IPS-NIHi7 (cell line): ENCODE results near the gene ZSCAN21.

Source experiments
- DNase-seq: peaks from one replicate; pipeline ENCODE4 v3.0.0; 2012; ENCODE audit warnings: mixed read lengths; ENCODE audit errors: extremely low spot score

Gene ZSCAN21

GRCh38 chr7:100027197-100027596 lies 22.4 kb upstream of the ZSCAN21 start:
- DNase-seq: no peak

- no peak for DNase-seq
Observed at GRCh38 chr7:100029596-100029995, 20.0 kb upstream of the ZSCAN21 start.

GRCh38 chr7:100033526-100033925 lies 16.0 kb upstream of the ZSCAN21 start:
- no peak for DNase-seq

GRCh38 chr7:100034871-100035510 lies 14.6 kb upstream of the ZSCAN21 start:
- DNase-seq: no peak

- no peak for DNase-seq
Observed at GRCh38 chr7:100035876-100036275, 13.7 kb upstream of the ZSCAN21 start.

- DNase-seq: no peak
Observed at GRCh38 chr7:100038326-100038725, 11.2 kb upstream of the ZSCAN21 start.

GRCh38 chr7:100040575-100040974 lies 9.0 kb upstream of the ZSCAN21 start:
- DNase-seq: no peak

- DNase-seq: no peak
Observed at GRCh38 chr7:100044718-100045117, 4.9 kb upstream of the ZSCAN21 start.

GRCh38 chr7:100048680-100049079 lies 894 bp upstream of the ZSCAN21 start:
- no peak for DNase-seq

- DNase-seq: no peak
Observed at GRCh38 chr7:100051611-100052010, 2.0 kb downstream of the ZSCAN21 start.

- peak; percentile 57 for DNase-seq
Observed at GRCh38 chr7:100053215-100053614, 3.6 kb downstream of the ZSCAN21 start.

- no peak for DNase-seq
Observed at GRCh38 chr7:100057006-100057405, 7.4 kb downstream of the ZSCAN21 start.

GRCh38 chr7:100059251-100059739 lies 9.7 kb downstream of the ZSCAN21 start:
- no peak for DNase-seq

GRCh38 chr7:100061518-100062193 lies 12.1 kb downstream of the ZSCAN21 start:
- DNase-seq: no peak

- no peak for DNase-seq
Observed at GRCh38 chr7:100063376-100063775, 13.8 kb downstream of the ZSCAN21 start.

GRCh38 chr7:100064162-100064561 lies 14.6 kb downstream of the ZSCAN21 start:
- no peak for DNase-seq

GRCh38 chr7:100065452-100066186 lies 16.0 kb downstream of the ZSCAN21 start:
- DNase-seq: no peak

- DNase-seq: peak; percentile 49
Observed at GRCh38 chr7:100066953-100067352, 17.4 kb downstream of the ZSCAN21 start.

GRCh38 chr7:100069991-100070390 lies 20.4 kb downstream of the ZSCAN21 start:
- no peak for DNase-seq

- no peak for DNase-seq
Observed at GRCh38 chr7:100071018-100071723, 21.6 kb downstream of the ZSCAN21 start.

GRCh38 chr7:100072462-100072861 lies 22.9 kb downstream of the ZSCAN21 start:
- DNase-seq: no peak

GRCh38 chr7:100074841-100075240 lies 25.3 kb downstream of the ZSCAN21 start:
- DNase-seq: no peak
